T47D (cell line): Measurements from ENCODE around the gene TNFRSF1B.

Experiments
- DNase-seq, 2 experiments: peaks; one replicate each; pipeline versions ENCODE4 v3.0.0 to v3.0.0-alpha.2; 2011 to 2012; ENCODE audit warnings: low read depth in 1 of 2, low spot score in 1 of 2
- JUND ChIP-seq: IDR thresholded peaks from 2 replicates; pipeline ENCODE4 v1.6.1; 2012; ENCODE audit warnings: low read depth
- in situ Hi-C: cut with HindIII; loops from 2 replicates; pipeline ENCODE4 v1.10.0; 2016; ENCODE audit warnings: low sequenced_read_pairs, low pct_unique_long_range_greater_than_20kb

Gene TNFRSF1B

GRCh38 chr1:12167493-12168429, 970 bp downstream of the TNFRSF1B start:
- no peak for TF ChIP-seq JUND
- in situ Hi-C loops, result no loop called here
- no peak for DNase-seq

GRCh38 chr1:12168451-12169160, 1.8 kb downstream of the TNFRSF1B start:
- no peak for DNase-seq
- TF ChIP-seq JUND, result no peak
- in situ Hi-C loops, result no loop called here

- no peak for TF ChIP-seq JUND
- in situ Hi-C loops, result no loop called here
- DNase-seq, result no peak
Observed at GRCh38 chr1:12169442-12170135, 2.8 kb downstream of the TNFRSF1B start.

- TF ChIP-seq JUND, result no peak
- in situ Hi-C loops, result no loop called here
- no peak for DNase-seq
Observed at GRCh38 chr1:12170263-12170671, 3.5 kb downstream of the TNFRSF1B start.

GRCh38 chr1:12171206-12172041, 4.6 kb downstream of the TNFRSF1B start:
- no peak for TF ChIP-seq JUND
- in situ Hi-C loops, result no loop called here
- DNase-seq, result no peak

- in situ Hi-C loops, result no loop called here
- no peak for DNase-seq
Observed at GRCh38 chr1:12172042-12172851, 5.5 kb downstream of the TNFRSF1B start.

GRCh38 chr1:12173041-12173509, 6.3 kb downstream of the TNFRSF1B start:
- DNase-seq, result no peak
- TF ChIP-seq JUND, result no peak
- in situ Hi-C loops, result no loop called here

More at GRCh38 chr1:12172042-12172851, 5.5 kb downstream of the TNFRSF1B start:
- no peak for TF ChIP-seq JUND

GRCh38 chr1:12173631-12174121, 6.9 kb downstream of the TNFRSF1B start:
- in situ Hi-C loops, result no loop called here
- no peak for DNase-seq
- no peak for TF ChIP-seq JUND

- DNase-seq, result no peak
- no peak for TF ChIP-seq JUND
- in situ Hi-C loops, result no loop called here
Observed at GRCh38 chr1:12174924-12175810, 8.4 kb downstream of the TNFRSF1B start.
